ENCODE results near the gene SLC17A5.

DNA sequence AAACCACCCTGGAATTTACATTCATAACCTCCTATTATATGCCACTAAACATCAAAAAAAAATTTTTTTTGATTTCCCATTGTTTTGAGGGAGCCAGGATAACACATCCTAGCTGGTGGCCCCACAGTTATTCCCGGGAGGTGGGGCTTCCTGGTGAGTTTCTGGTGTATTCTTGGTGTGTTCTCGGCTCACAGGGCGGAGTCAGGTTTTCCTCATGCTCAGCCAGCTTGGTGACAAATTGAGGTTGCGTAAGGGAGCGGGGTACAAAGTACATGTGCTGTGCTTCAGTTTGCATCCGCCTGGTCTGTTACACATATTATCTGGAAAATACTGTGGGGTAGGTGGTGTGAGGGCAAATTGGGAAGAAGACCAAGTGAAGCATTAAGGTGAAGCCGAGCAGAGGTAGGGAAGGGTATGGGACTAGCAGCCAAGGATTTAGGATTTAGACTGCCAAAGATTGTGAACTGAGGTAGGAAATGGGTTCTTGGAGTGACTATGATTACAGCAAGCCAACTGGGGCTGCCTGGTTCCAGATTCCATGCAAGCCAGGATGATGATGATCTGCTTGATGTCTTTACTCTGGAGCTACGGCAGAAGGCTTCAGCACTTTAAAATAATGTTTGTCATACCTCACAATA lies 86.7 kb downstream of the SLC17A5 start:
- TF ChIP-seq, protein P1, sequence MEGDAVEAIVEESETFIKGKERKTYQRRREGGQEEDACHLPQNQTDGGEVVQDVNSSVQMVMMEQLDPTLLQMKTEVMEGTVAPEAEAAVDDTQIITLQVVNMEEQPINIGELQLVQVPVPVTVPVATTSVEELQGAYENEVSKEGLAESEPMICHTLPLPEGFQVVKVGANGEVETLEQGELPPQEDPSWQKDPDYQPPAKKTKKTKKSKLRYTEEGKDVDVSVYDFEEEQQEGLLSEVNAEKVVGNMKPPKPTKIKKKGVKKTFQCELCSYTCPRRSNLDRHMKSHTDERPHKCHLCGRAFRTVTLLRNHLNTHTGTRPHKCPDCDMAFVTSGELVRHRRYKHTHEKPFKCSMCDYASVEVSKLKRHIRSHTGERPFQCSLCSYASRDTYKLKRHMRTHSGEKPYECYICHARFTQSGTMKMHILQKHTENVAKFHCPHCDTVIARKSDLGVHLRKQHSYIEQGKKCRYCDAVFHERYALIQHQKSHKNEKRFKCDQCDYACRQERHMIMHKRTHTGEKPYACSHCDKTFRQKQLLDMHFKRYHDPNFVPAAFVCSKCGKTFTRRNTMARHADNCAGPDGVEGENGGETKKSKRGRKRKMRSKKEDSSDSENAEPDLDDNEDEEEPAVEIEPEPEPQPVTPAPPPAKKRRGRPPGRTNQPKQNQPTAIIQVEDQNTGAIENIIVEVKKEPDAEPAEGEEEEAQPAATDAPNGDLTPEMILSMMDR (IDR thresholded peaks at IDR 0.05; ENCODE audit: low read length), result no peak
- TF ChIP-seq EZH2phosphoT487 (IDR thresholded peaks at IDR 0.05; ENCODE audit: low read length), result no peak
- TF ChIP-seq EZH2 (optimal IDR thresholded peaks at IDR 0.05; ENCODE audit: low read depth, low read length), result no peak

All from MM.1S (cell line).